C4-2B (cell line): ENCODE measurements around the gene TMCC1.

Experiments
- CTCF ChIP-seq: fragments of 450-650 bp; conservative IDR thresholded peaks from 2 replicates; pipeline ENCODE4 v1.5.1; 2017; ENCODE audit warnings: mild to moderate bottlenecking
- ZFX ChIP-seq: fragments of 450-650 bp; IDR thresholded peaks from 2 replicates; pipeline ENCODE4 v1.6.1; 2017

- no peak for TF ChIP-seq CTCF
- TF ChIP-seq ZFX: no peak
These were observed 46.6 kb upstream of the TMCC1 start for GRCh38 chr3:129940086-129940485.
